AG04449 (cell line): Measurements from ENCODE around the gene UBE2J2.

Source experiments
- CTCF ChIA-PET: fragments of 350-600 bp; formaldehyde crosslinking; extraction: SDS; loops from one replicate; lab custom pipeline; 2021; ENCODE audit warnings: antibody characterized with exemption; lab: Yijun Ruan, JAX
- POLR2A ChIA-PET: fragments of 400-600, 350-600 bp; formaldehyde crosslinking; extraction: SDS; loops from one replicate; lab custom pipeline; 2020; ENCODE audit warnings: antibody characterized with exemption, inconsistent platforms; lab: Yijun Ruan, JAX
- DNase-seq: peaks from one replicate; pipeline ENCODE4 v3.0.0-alpha.2; 2010; ENCODE audit warnings: low read depth, low spot score
- H3K4me3 ChIP-seq: 2 replicates; pipeline ENCODE4 v1.5.1; 2011; ENCODE audit warnings: low read depth, mild to moderate bottlenecking, control low read depth, low read length
- CTCF ChIP-seq: IDR thresholded peaks from one replicate; pipeline ENCODE4 v1.5.1; 2011; ENCODE audit warnings: mild to moderate bottlenecking, moderate library complexity, low read length, control low read depth, inconsistent platforms; ENCODE audit not compliant: insufficient read depth; ENCODE audit errors: missing control alignments

The UBE2J2 gene

GRCh38 chr1:1227386-1227785 is 46.3 kb downstream of the UBE2J2 start:
- H3K4me3 ChIP-seq, result no peak overlapping the region
- DNase-seq, result no peak
- POLR2A ChIA-PET, result no interaction called here
- no peak for TF ChIP-seq CTCF
- CTCF ChIA-PET, result interaction anchor here (4.5 kb wide), 1 partner anchor 107 kb away, joined by 59 read pairs; no protein-coding TSS in a partner anchor

- ChIA-PET POLR2A (interaction anchor here (0.5 kb wide), 1 partner anchor 52 kb away, joined by 3 read pairs; no protein-coding TSS in a partner anchor), CTCF (no interaction called here)
- no peak overlapping the region for H3K4me3 ChIP-seq
- DNase-seq, result no peak
- TF ChIP-seq CTCF, result no peak
Observed at GRCh38 chr1:1226566-1227362, 46.9 kb downstream of the UBE2J2 start.

GRCh38 chr1:1225913-1226312 is 47.7 kb downstream of the UBE2J2 start:
- no peak for TF ChIP-seq CTCF
- H3K4me3 ChIP-seq, result no peak overlapping the region
- ChIA-PET CTCF (interaction anchor here (2.6 kb wide), 1 partner anchor 104 kb away, joined by 7 read pairs; no protein-coding TSS in a partner anchor), POLR2A (no interaction called here)
- DNase-seq, result no peak

- H3K4me3 ChIP-seq, result no peak overlapping the region
- ChIA-PET CTCF (interaction anchor here (2.6 kb wide), 1 partner anchor 103 kb away, joined by 7 read pairs; no protein-coding TSS in a partner anchor), POLR2A (no interaction called here)
- no peak for DNase-seq
- no peak for TF ChIP-seq CTCF
Observed at GRCh38 chr1:1225238-1225845, 48.3 kb downstream of the UBE2J2 start.

- H3K4me3 ChIP-seq, result no peak overlapping the region
- POLR2A ChIA-PET, result no interaction called here
- CTCF ChIA-PET, result interaction anchor here (2.6 kb wide), 1 partner anchor 102 kb away, joined by 7 read pairs; no protein-coding TSS in a partner anchor
- no peak for TF ChIP-seq CTCF
- no peak for DNase-seq
Observed at GRCh38 chr1:1223891-1224290, 49.8 kb downstream of the UBE2J2 start.

GRCh38 chr1:1223321-1223720 is 50.3 kb downstream of the UBE2J2 start:
- TF ChIP-seq CTCF, result no peak
- DNase-seq, result no peak
- H3K4me3 ChIP-seq, result no peak overlapping the region
- CTCF ChIA-PET, result no interaction called here
- POLR2A ChIA-PET, result interaction anchor here (2.0 kb wide), 1 partner anchor 8 kb away, joined by 8 read pairs; the partner anchor contains the start of genes B3GALT6 and SDF4
